ENCODE results near the gene SIRT5. TPM values are rescaled to one million over a fixed set of nuclear protein-coding genes. Genes with fewer than 3 reads are reported as not detected.

Gene SIRT5
- total RNA-seq, 1 donor from 2014 or later = 18.2 TPM

- Mint-ChIP-seq H3K36me3 (ENCODE audit: insufficient read depth) (peaks cover 22% of the 10 kb centered on the region), H3K4me3 (ENCODE audit: low read depth) (no peak overlapping the region), H3K27ac (peak overlapping the region; percentile 39), H3K9me3 (ENCODE audit: low read depth) (no peaks in the 10 kb centered on the region), H3K27me3 (no peaks in the 10 kb centered on the region), H3K4me1 (ENCODE audit: low read depth) (peaks cover 8% of the 10 kb centered on the region)
- no peak for TF ChIP-seq CTCF (IDR thresholded peaks at IDR 0.05; ENCODE audit: unreplicated experiment)
- no peak for DNase-seq (ENCODE audit: low spot score, unreplicated experiment)
Observed at GRCh38 chr6:13629459-13630116, 55.2 kb downstream of the SIRT5 start.

- Mint-ChIP-seq H3K4me1 (ENCODE audit: low read depth) (peaks cover 8% of the 10 kb centered on the region), H3K36me3 (ENCODE audit: insufficient read depth) (peaks cover 22% of the 10 kb centered on the region), H3K4me3 (ENCODE audit: low read depth) (no peak overlapping the region), H3K27ac (no peak overlapping the region), H3K9me3 (ENCODE audit: low read depth) (no peaks in the 10 kb centered on the region), H3K27me3 (no peaks in the 10 kb centered on the region)
- no peak for DNase-seq (ENCODE audit: low spot score, unreplicated experiment)
- TF ChIP-seq CTCF (IDR thresholded peaks at IDR 0.05; ENCODE audit: unreplicated experiment) = no peak
Observed at GRCh38 chr6:13630499-13630898, 56.1 kb downstream of the SIRT5 start.

GRCh38 chr6:13633343-13633742 is 58.9 kb downstream of the SIRT5 start:
- Mint-ChIP-seq H3K36me3 (ENCODE audit: insufficient read depth) (peaks cover 29% of the 10 kb centered on the region), H3K4me1 (ENCODE audit: low read depth) (peaks cover 8% of the 10 kb centered on the region), H3K9me3 (ENCODE audit: low read depth) (no peaks in the 10 kb centered on the region), H3K27me3 (no peaks in the 10 kb centered on the region), H3K27ac (no peak overlapping the region), H3K4me3 (ENCODE audit: low read depth) (no peak overlapping the region)
- no peak for DNase-seq (ENCODE audit: low spot score, unreplicated experiment)
- no peak for TF ChIP-seq CTCF (IDR thresholded peaks at IDR 0.05; ENCODE audit: unreplicated experiment)

GRCh38 chr6:13635948-13636658 is 61.7 kb downstream of the SIRT5 start:
- H3K4me3 Mint-ChIP-seq (ENCODE audit: low read depth) = no peak overlapping the region
- H3K27me3 Mint-ChIP-seq = no peaks in the 10 kb centered on the region
- H3K4me1 Mint-ChIP-seq (ENCODE audit: low read depth) = no peaks in the 10 kb centered on the region
- H3K27ac Mint-ChIP-seq = no peak overlapping the region
- DNase-seq (ENCODE audit: low spot score, unreplicated experiment) = no peak
- H3K36me3 Mint-ChIP-seq (ENCODE audit: insufficient read depth) = peaks cover 30% of the 10 kb centered on the region
- no peaks in the 10 kb centered on the region for H3K9me3 Mint-ChIP-seq (ENCODE audit: low read depth)
- TF ChIP-seq CTCF (IDR thresholded peaks at IDR 0.05; ENCODE audit: unreplicated experiment) = no peak

- no peaks in the 10 kb centered on the region for H3K9me3 Mint-ChIP-seq (ENCODE audit: low read depth)
- TF ChIP-seq CTCF (IDR thresholded peaks at IDR 0.05; ENCODE audit: unreplicated experiment) = no peak
- DNase-seq (ENCODE audit: low spot score, unreplicated experiment) = no peak
- H3K27ac Mint-ChIP-seq = no peak overlapping the region
- H3K4me1 Mint-ChIP-seq (ENCODE audit: low read depth) = no peaks in the 10 kb centered on the region
- peaks cover 25% of the 10 kb centered on the region for H3K36me3 Mint-ChIP-seq (ENCODE audit: insufficient read depth)
- no peaks in the 10 kb centered on the region for H3K27me3 Mint-ChIP-seq
- no peak overlapping the region for H3K4me3 Mint-ChIP-seq (ENCODE audit: low read depth)
Observed at GRCh38 chr6:13638014-13638413, 63.6 kb downstream of the SIRT5 start.

Measured in progenitor cell of endocrine pancreas (in vitro differentiated cells).